HL-60 (cell line): Measurements from ENCODE around the gene LRRC17.
"Not testable (repeated sequence)": the region's sequence is repeated elsewhere in the genome, so short reads cannot be mapped to it uniquely, and the experiment has no call there.

Source experiments
- CTCF ChIP-seq: IDR thresholded peaks from one replicate; pipeline ENCODE4 v1.5.1; 2011; ENCODE audit warnings: low read length, control low read depth, inconsistent platforms; ENCODE audit not compliant: insufficient read depth
- GABPA ChIP-seq: IDR thresholded peaks from 2 replicates; pipeline ENCODE4 v1.6.1; 2012; ENCODE audit warnings: low read depth
- POLR2AphosphoS5 ChIP-seq: IDR thresholded peaks from 2 replicates; pipeline ENCODE4 v1.6.1; 2012; ENCODE audit warnings: low read depth
- REST ChIP-seq: IDR thresholded peaks from 2 replicates; pipeline ENCODE4 v1.6.1; 2012; ENCODE audit warnings: low read depth; ENCODE audit not compliant: insufficient replicate concordance
- SPI1 ChIP-seq: IDR thresholded peaks from 2 replicates; pipeline ENCODE4 v1.6.1; 2012; ENCODE audit warnings: low read depth, mild to moderate bottlenecking, borderline replicate concordance

GRCh38 chr7:102961993-102962392 is 49.2 kb downstream of the LRRC17 start:
- not testable (repeated sequence) for TF ChIP-seq CTCF, REST, SPI1, POLR2AphosphoS5, GABPA
